Type B pancreatic cell (in vitro differentiated cells): ENCODE data around the gene AP3B1. TPM values are rescaled to one million over a fixed set of nuclear protein-coding genes. Genes with fewer than 3 reads are reported as not detected.
A peak's percentile ranks its signal among the peaks of the same experiment; 100 is the strongest.

Experiments used
- DNase-seq: peaks from one replicate; pipeline ENCODE4 v3.0.0; 2021; ENCODE audit warnings: mixed read lengths; ENCODE audit not compliant: unreplicated experiment; ENCODE audit errors: extremely low spot score
- H3K27ac Mint-ChIP-seq: 2 replicates; pipeline ENCODE4 v1.8.0; 2021; ENCODE audit warnings: mild to moderate bottlenecking, mixed read lengths
- H3K27me3 Mint-ChIP-seq: 2 replicates; pipeline ENCODE4 v1.8.0; 2021; ENCODE audit warnings: mixed read lengths
- H3K36me3 Mint-ChIP-seq: 2 replicates; pipeline ENCODE4 v1.8.0; 2021; ENCODE audit warnings: mixed read lengths
- H3K4me1 Mint-ChIP-seq: one replicate; pipeline ENCODE4 v1.8.0; 2021; ENCODE audit warnings: mixed read lengths; ENCODE audit not compliant: unreplicated experiment
- H3K4me3 Mint-ChIP-seq: 2 replicates; pipeline ENCODE4 v1.8.0; 2021; ENCODE audit warnings: mild to moderate bottlenecking, mixed read lengths
- H3K9me3 Mint-ChIP-seq: 2 replicates; pipeline ENCODE4 v1.8.0; 2021; ENCODE audit warnings: mixed read lengths
- CTCF ChIP-seq: fragments of 200-600 bp; sonication (generic); conservative IDR thresholded peaks from 2 replicates; pipeline ENCODE4 v1.5.0; 2021; ENCODE audit warnings: antibody characterized with exemption, mild to moderate bottlenecking
- total RNA-seq: library from RNA; stranded (reverse); gene quantifications from 2 replicates; pipeline ENCODE4 v1.2.1, GENCODE V29; 2021; ENCODE audit warnings: low replicate concordance

The AP3B1 gene
- total RNA-seq, 1 donor from 2014 or later = 48.4 TPM

DNA sequence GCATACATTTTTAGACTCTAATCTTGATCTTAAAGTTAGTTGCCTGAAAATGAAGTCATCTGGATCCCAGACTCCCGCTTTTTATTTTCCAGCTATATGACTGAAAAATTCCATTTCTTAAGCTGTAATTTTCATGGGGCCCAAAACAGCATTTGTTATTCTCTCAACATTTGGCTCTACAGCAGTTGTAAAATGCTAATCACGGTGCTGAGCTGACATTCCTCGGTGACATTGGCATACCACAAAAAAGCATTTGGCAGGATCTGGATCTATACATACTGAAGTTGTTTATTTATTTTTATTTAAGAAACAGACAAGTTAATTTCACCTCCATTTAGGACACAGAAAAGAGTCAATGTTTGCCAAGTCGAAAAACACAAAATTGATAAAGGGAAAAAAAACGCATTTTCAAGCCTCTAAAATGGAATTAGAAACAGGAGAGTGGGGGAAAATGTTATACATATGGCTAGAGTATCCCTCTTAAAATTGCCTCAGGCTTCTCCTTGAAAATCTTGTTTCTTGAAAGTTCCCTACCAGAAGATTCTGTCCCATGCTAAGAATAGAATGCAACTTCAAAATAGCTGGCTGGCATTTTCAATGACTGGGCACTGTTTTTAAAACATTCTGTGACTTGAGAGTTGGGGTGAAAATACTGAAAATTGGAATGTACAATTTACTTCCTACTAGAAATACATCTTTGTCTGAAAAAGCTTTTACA lies 310.9 kb downstream of the AP3B1 start:
- TF ChIP-seq CTCF = no peak
- H3K27me3 Mint-ChIP-seq = peaks cover 62% of the 10 kb centered on the region

DNA sequence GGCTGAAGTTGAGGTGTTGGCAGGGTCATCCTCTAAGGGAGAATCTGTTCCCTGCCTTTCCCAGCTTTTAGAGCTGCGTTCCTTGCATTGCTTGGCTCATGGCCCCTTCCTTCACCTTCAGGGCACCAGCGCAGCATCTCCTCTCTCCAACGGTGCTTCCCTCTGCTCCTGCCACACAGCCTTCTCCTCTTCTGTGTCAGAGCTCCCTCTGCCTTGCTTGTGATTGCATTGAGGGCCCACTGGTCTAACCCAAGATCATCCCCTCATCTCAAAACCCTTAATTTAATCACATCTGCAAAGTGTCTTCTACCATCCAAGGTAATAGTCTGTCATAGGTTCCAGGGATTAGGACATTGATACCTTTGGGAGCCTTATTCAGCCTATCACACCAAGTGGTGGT lies 312.7 kb downstream of the AP3B1 start:
- Mint-ChIP-seq H3K9me3 (peaks cover 5% of the 10 kb centered on the region), H3K4me3 (no peak overlapping the region), H3K27me3 (peaks cover 71% of the 10 kb centered on the region), H3K27ac (no peak overlapping the region), H3K36me3 (no peaks in the 10 kb centered on the region), H3K4me1 (no peaks in the 10 kb centered on the region)
- DNase-seq = no peak
- TF ChIP-seq CTCF = no peak

More for the DNA sequence above, 310.9 kb downstream of the AP3B1 start:
- no peak for DNase-seq
- Mint-ChIP-seq H3K4me3 (no peak overlapping the region), H3K36me3 (no peaks in the 10 kb centered on the region), H3K9me3 (no peaks in the 10 kb centered on the region), H3K4me1 (peaks cover 4% of the 10 kb centered on the region), H3K27ac (no peak overlapping the region)

GRCh38 chr5:77974576-77974975 lies 319.9 kb downstream of the AP3B1 start:
- Mint-ChIP-seq H3K27ac (no peak overlapping the region), H3K9me3 (peaks cover 5% of the 10 kb centered on the region), H3K4me3 (no peak overlapping the region), H3K27me3 (peaks cover 88% of the 10 kb centered on the region), H3K4me1 (peaks cover 11% of the 10 kb centered on the region), H3K36me3 (no peaks in the 10 kb centered on the region)
- DNase-seq = no peak
- TF ChIP-seq CTCF = no peak

DNA sequence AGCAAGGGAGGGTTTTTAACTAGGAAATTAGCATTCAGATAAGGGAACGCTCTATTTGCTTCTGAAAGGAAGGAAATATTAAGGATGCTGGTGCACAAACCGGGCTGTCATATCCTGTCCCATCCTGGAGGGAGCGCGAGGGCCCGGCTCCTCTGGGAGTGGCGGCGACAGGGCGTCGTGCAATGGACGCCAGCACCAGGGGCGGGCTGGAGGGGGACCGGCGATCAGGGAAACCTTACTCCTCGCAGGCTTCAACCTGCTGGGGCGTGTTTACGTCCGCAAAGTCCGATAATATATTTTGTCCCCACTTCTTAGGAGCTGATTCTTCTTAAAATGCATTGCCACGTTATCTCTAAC lies 321.3 kb downstream of the AP3B1 start:
- H3K9me3 Mint-ChIP-seq = peaks cover 5% of the 10 kb centered on the region
- peaks cover 11% of the 10 kb centered on the region for H3K4me1 Mint-ChIP-seq
- peak overlapping the region; percentile 83 for H3K4me3 Mint-ChIP-seq
- peaks cover 87% of the 10 kb centered on the region for H3K27me3 Mint-ChIP-seq
- TF ChIP-seq CTCF = peak; percentile 47
- no peak overlapping the region for H3K27ac Mint-ChIP-seq
- no peak for DNase-seq
- no peaks in the 10 kb centered on the region for H3K36me3 Mint-ChIP-seq

GRCh38 chr5:77972469-77973252 lies 321.8 kb downstream of the AP3B1 start:
- no peak for TF ChIP-seq CTCF
- DNase-seq = no peak
- Mint-ChIP-seq H3K9me3 (peaks cover 5% of the 10 kb centered on the region), H3K4me3 (peak overlapping the region; percentile 83), H3K36me3 (no peaks in the 10 kb centered on the region), H3K4me1 (peaks cover 11% of the 10 kb centered on the region), H3K27ac (no peak overlapping the region), H3K27me3 (peaks cover 89% of the 10 kb centered on the region)
